GM23248 (cell line): ENCODE data around the gene VTI1A. TPM values are rescaled to one million over a fixed set of nuclear protein-coding genes. Genes with fewer than 3 reads are reported as not detected.
"Not testable (repeated sequence)": the region's sequence is repeated elsewhere in the genome, so short reads cannot be mapped to it uniquely, and the experiment has no call there.

ENCODE experiments used
- DNase-seq: peaks from one replicate; pipeline ENCODE4 v3.0.0-alpha.2; 2015
- H2AFZ ChIP-seq: fragments of 200-600 bp; sonication (generic); 2 replicates; pipeline ENCODE4 v1.6.1; 2016; ENCODE audit warnings: antibody characterized with exemption
- H3F3A ChIP-seq: fragments of 200-600 bp; sonication (generic); 2 replicates; pipeline ENCODE4 v1.6.1; 2016; ENCODE audit warnings: mild to moderate bottlenecking, antibody characterized with exemption, mixed run types; ENCODE audit not compliant: insufficient read depth
- H3K27ac ChIP-seq: fragments of 200-600 bp; sonication (generic); 2 replicates; pipeline ENCODE4 v1.5.1; 2016; ENCODE audit warnings: mild to moderate bottlenecking
- H3K27me3 ChIP-seq: fragments of 200-600 bp; sonication (generic); replicated peaks from 2 replicates; pipeline ENCODE4 v1.6.1; 2016; ENCODE audit warnings: mild to moderate bottlenecking; ENCODE audit not compliant: insufficient read depth
- H3K36me3 ChIP-seq: fragments of 200-600 bp; sonication (generic); 2 replicates; pipeline ENCODE4 v1.6.1; 2016; ENCODE audit warnings: low read depth, mild to moderate bottlenecking
- H3K4me1 ChIP-seq: fragments of 200-600 bp; sonication (generic); 2 replicates; pipeline ENCODE4 v1.6.1; 2016; ENCODE audit warnings: mild to moderate bottlenecking; ENCODE audit not compliant: insufficient read depth
- H3K4me2 ChIP-seq: fragments of 200-600 bp; sonication (generic); one replicate; pipeline ENCODE4 v1.6.1; 2016; ENCODE audit warnings: mild to moderate bottlenecking; ENCODE audit not compliant: unreplicated experiment
- H3K4me3 ChIP-seq: fragments of 200-600 bp; sonication (generic); 2 replicates; pipeline ENCODE4 v1.5.1; 2016; ENCODE audit warnings: mild to moderate bottlenecking
- H3K79me2 ChIP-seq: fragments of 200-600 bp; sonication (generic); 2 replicates; pipeline ENCODE4 v1.6.1; 2016; ENCODE audit warnings: mild to moderate bottlenecking; ENCODE audit not compliant: insufficient read depth
- H3K9ac ChIP-seq: fragments of 200-600 bp; sonication (generic); 2 replicates; pipeline ENCODE4 v1.6.1; 2016; ENCODE audit warnings: mild to moderate bottlenecking
- H3K9me2 ChIP-seq: fragments of 200-600 bp; sonication (generic); 2 replicates; pipeline ENCODE4 v1.6.1; 2016; ENCODE audit warnings: mixed run types, mild to moderate bottlenecking, moderate library complexity; ENCODE audit not compliant: insufficient read depth
- H3K9me3 ChIP-seq: fragments of 200-600 bp; sonication (generic); one replicate; pipeline ENCODE4 v1.6.1; 2017; ENCODE audit warnings: low read depth
- H4K20me1 ChIP-seq: fragments of 200-600 bp; sonication (generic); 2 replicates; pipeline ENCODE4 v1.6.0; 2016; ENCODE audit not compliant: insufficient read depth
- EZH2 ChIP-seq: fragments of 200-600 bp; sonication (generic); IDR thresholded peaks from 2 replicates; pipeline ENCODE4 v1.6.1; 2018; ENCODE audit warnings: antibody characterized with exemption, mild to moderate bottlenecking; ENCODE audit not compliant: insufficient read depth, poor library complexity, severe bottlenecking
- EZH2phosphoT487 ChIP-seq: fragments of 200-600 bp; sonication (generic); IDR thresholded peaks from 2 replicates; pipeline ENCODE4 v1.6.1; 2018; ENCODE audit warnings: antibody characterized with exemption, moderate library complexity, mild to moderate bottlenecking, low read depth; ENCODE audit not compliant: insufficient read depth
- WGBS, 2 experiments: methylation state at CpG; one replicate each; pipeline ENCODE4 v1.1.6; 2015 to 2017; ENCODE audit warnings: low lambda C conversion rate in 2 of 2, low coverage in 1 of 2; ENCODE audit errors: missing lambda C conversion rate in 2 of 2; 5-methylcytosine and 5-hydroxymethylcytosine counted together
- in situ Hi-C: fragments of 300-500 bp; cut with MboI; formaldehyde crosslinking; loops from 2 replicates; pipeline ENCODE4 v1.15.0; 2020
- polyA plus RNA-seq: library from polyadenylated mRNA; unstranded; fragments of >200 nt; fragmentation: Nextera tagmentation; extraction: Ambion mirVana; gene quantifications from 2 replicates; pipeline ENCODE4 v1.2.1, GENCODE V29; 2016
- total RNA-seq: library from RNA; depleted of rRNA; stranded (reverse); fragments of >200 nt; shearing (Covaris generic); gene quantifications from 2 replicates; pipeline ENCODE4 v1.2.3, GENCODE V29; 2014

The VTI1A gene
- total and polyA plus RNA-seq, 2 experiments from 2014 or later = 21.6 to 26.4 TPM

DNA sequence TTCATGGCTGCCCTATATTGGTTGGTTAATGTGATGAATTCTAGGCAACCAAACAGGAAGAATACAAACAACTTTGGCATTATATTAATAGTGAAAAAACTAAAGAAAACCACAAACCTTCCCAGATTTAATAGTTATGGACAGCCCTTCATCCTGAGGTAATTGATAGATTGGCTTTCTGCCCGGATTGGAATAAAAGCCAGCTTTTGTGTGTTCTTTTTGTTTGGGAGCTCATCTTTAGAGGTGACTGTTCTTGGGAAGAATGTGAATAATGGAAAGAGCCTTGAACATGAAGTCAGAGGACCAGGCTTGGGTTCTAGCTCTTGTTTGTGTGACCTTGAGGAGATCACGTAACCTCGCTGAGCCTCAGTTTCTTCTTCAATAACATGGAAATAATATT, 92.3 kb downstream of the VTI1A start:
- Histone ChIP-seq H2AFZ (no peak overlapping the region), H3K4me2 (no peak overlapping the region), H3K9ac (no peak overlapping the region), H3K9me2 (no peaks in the 10 kb centered on the region), H3K27me3 (no peaks in the 10 kb centered on the region), H3K4me3 (no peak overlapping the region), H3K27ac (no peak overlapping the region), H3F3A (no peaks in the 10 kb centered on the region), H3K9me3 (no peaks in the 10 kb centered on the region), H3K79me2 (no peaks in the 10 kb centered on the region), H4K20me1 (no peaks in the 10 kb centered on the region), H3K4me1 (no peaks in the 10 kb centered on the region), H3K36me3 (no peaks in the 10 kb centered on the region)
- in situ Hi-C loops = no loop called here
- TF ChIP-seq EZH2 (no peak), EZH2phosphoT487 (no peak)
- DNase-seq = no peak
- WGBS, 2 experiments = 94 to 97% methylated on average over 3 of the region's 3 CpGs

DNA sequence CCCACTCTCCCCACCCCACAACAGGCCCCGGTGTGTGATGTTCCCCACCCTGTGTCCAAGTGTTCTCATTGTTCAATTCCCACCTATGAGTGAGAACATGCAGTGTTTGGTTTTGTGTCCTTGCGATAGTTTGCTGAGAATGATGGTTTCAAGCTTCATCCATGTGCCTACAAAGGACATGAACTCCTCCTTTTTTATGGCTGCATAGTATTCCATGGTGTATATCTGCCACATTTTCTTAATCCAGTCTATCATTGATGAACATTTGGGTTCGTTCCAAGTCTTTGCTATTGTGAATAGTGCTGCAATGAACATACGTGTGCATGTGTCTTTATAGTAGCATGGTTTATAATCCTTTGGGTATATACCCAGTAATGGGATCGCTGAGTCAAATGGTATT, 95.8 kb downstream of the VTI1A start:
- H3K9me3 ChIP-seq, H3K9me2 ChIP-seq, H4K20me1 ChIP-seq, DNase-seq, H3K79me2 ChIP-seq, H3K27me3 ChIP-seq, H2AFZ ChIP-seq, H3F3A ChIP-seq, in situ Hi-C loops, H3K4me3 ChIP-seq, H3K27ac ChIP-seq, H3K36me3 ChIP-seq, H3K4me1 ChIP-seq, H3K9ac ChIP-seq, H3K4me2 ChIP-seq: not testable (repeated sequence)
- 97 to 98% methylated on average over 5 of the region's 5 CpGs for WGBS, 2 experiments

DNA sequence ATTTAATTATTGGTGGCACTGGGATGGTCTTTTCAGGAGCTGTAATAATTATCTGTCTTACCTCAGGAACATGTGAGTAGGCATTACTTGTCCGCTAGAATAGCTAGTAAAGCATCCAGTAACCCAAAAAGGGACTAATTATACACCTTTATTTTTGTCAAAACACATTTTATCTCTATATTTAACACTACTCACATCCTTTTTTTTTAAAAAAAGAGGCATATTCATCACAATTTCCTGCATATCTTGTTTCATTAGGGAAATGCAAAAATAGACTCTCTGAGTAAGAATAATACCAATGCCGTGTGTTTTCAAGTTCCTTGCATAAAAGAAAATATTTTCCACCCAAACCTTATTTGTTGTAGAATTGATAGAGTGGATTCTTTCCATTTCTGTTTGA, 99.5 kb downstream of the VTI1A start:
- H3K9me3 ChIP-seq = no peaks in the 10 kb centered on the region
- no peaks in the 10 kb centered on the region for H3K4me1 ChIP-seq
- H4K20me1 ChIP-seq = no peaks in the 10 kb centered on the region
- no peak overlapping the region for H3K9ac ChIP-seq
- in situ Hi-C loops = no loop called here
- no peak overlapping the region for H3K27ac ChIP-seq
- DNase-seq = no peak
- WGBS, 2 experiments = 83 to 94% methylated on average over 2 of the region's 2 CpGs
- H3K79me2 ChIP-seq = no peaks in the 10 kb centered on the region
- H3K27me3 ChIP-seq = no peaks in the 10 kb centered on the region
- no peak overlapping the region for H3K4me2 ChIP-seq
- no peak overlapping the region for H2AFZ ChIP-seq
- H3F3A ChIP-seq = no peaks in the 10 kb centered on the region
- no peaks in the 10 kb centered on the region for H3K9me2 ChIP-seq
- H3K36me3 ChIP-seq = no peaks in the 10 kb centered on the region
- no peak overlapping the region for H3K4me3 ChIP-seq
- TF ChIP-seq EZH2phosphoT487 = no peak
- TF ChIP-seq EZH2 = no peak

DNA sequence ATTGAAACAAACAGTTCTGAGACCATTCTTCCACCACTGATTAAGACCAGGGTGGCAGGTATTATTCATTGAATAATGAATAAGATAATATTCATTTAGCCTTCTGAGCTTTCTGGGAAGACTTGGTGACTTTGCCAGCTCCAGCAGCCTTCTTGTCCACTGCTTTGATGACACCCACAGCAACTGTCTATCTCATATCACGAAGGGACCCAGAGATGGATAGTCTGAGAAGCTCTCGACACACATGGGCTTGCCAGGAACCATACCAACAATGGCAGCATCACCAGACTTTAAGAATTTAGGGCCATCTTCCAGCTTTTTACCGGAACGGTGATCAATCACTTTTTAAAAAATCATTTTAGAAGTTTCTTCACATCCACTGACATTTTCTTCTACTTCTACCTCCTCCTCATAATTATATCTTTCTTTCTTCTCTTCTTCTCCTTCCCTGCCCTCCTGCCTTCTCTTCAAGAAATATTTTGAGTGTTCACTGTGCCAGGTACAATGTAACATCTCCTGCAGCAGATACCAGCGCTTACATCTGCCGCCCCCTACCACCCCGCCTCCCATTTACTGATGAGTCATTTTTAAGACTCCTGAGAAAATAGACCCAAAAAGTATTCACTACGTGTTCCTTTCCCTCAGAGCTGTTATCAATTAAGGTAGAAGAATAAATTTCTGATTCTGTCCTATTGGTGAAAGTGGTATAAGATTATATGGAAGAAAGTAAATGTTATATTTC, 101.7 kb downstream of the VTI1A start:
- Histone ChIP-seq H3K9ac (no peak overlapping the region), H3K9me3 (no peaks in the 10 kb centered on the region), H3K4me3 (no peak overlapping the region), H3K79me2 (no peaks in the 10 kb centered on the region), H3F3A (no peaks in the 10 kb centered on the region), H4K20me1 (no peaks in the 10 kb centered on the region), H3K36me3 (no peaks in the 10 kb centered on the region), H2AFZ (no peak overlapping the region), H3K27ac (no peak overlapping the region), H3K4me2 (no peak overlapping the region), H3K4me1 (no peaks in the 10 kb centered on the region), H3K9me2 (no peaks in the 10 kb centered on the region), H3K27me3 (no peaks in the 10 kb centered on the region)
- DNase-seq = no peak
- WGBS, 2 experiments = 92 to 93% methylated on average over 8 of the region's 8 CpGs
- no peak for TF ChIP-seq EZH2phosphoT487
- no peak for TF ChIP-seq EZH2
- in situ Hi-C loops = no loop called here
